MG63 (cell line): Measurements from ENCODE around the gene IL20. TPM values are rescaled to one million over a fixed set of nuclear protein-coding genes. Genes with fewer than 3 reads are reported as not detected.

Experiments
- total RNA-seq: library from RNA; depleted of rRNA; stranded (reverse); fragments of >200 nt; shearing (Covaris generic); gene quantifications from 2 replicates; pipeline ENCODE4 v1.2.3, GENCODE V29; 2014; ENCODE audit warnings: low replicate concordance; rRNA removed

Gene IL20
- total RNA-seq, 1 experiment from 2014 or later, result not detected

Other genes starting within 250 kb of the IL20 start
- gene DYRK3, start 230.1 kb upstream of the IL20 start, total RNA-seq, result 19.3 and 20.2 TPM in 2 replicates
- 28.1 and 32.3 TPM in 2 replicates for gene MAPKAPK2, start 180.7 kb upstream of the IL20 start, total RNA-seq
- gene IL19, start 94.8 kb upstream of the IL20 start, total RNA-seq, result not detected in 2 replicates
- not detected in 2 replicates for gene IL10, start 93.1 kb upstream of the IL20 start, total RNA-seq
- gene IL24, start 31.8 kb downstream of the IL20 start, total RNA-seq, result not detected in 2 replicates
- gene FCMR, start 56.3 kb downstream of the IL20 start, total RNA-seq, result 0.36 TPM in 1 of 2 replicates, not detected in the other
- not detected in 2 replicates for gene PIGR, start 80.8 kb downstream of the IL20 start, total RNA-seq
- gene FCAMR, start 104.8 kb downstream of the IL20 start, total RNA-seq, result not detected in 2 replicates
- gene C1orf116, start 167.1 kb downstream of the IL20 start, total RNA-seq, result 0.26 TPM in 1 of 2 replicates, not detected in the other
- 5.4 and 5.5 TPM in 2 replicates for gene YOD1, start 185.6 kb downstream of the IL20 start, total RNA-seq
- 1.9 and 2.4 TPM in 2 replicates for gene PFKFB2, start 187.7 kb downstream of the IL20 start, total RNA-seq
- gene C4BPB, start 223.2 kb downstream of the IL20 start, total RNA-seq, result 3.5 TPM in 1 of 2 replicates, not detected in the other
- gene C4BPA, start 238.6 kb downstream of the IL20 start, total RNA-seq, result not detected in 2 replicates